HEK293 (cell line): ENCODE results near the gene ZC2HC1C.

ENCODE experiments used
- CTCF ChIA-PET: fragments of 350-600 bp; formaldehyde crosslinking; extraction: SDS; loops from one replicate; lab custom pipeline; 2021; ENCODE audit warnings: antibody characterized with exemption; lab: Yijun Ruan, JAX
- POLR2A ChIA-PET: fragments of 300-600 bp; formaldehyde crosslinking; extraction: SDS; loops from one replicate; lab custom pipeline; 2020; ENCODE audit warnings: antibody characterized with exemption, inconsistent platforms; lab: Yijun Ruan, JAX
- H3K27ac ChIP-seq: fragments of 200-500 bp; sonication (Bioruptor generic); 2 replicates; pipeline ENCODE4 v1.5.1; 2014; ENCODE audit warnings: low read depth, low read length, control low read depth, inconsistent platforms; ENCODE audit errors: extremely low read depth
- H3K36me3 ChIP-seq, 2 experiments: fragments of 200-500 bp in 1 of 2; sonication (Bioruptor generic) in 1 of 2; 1 replicate in 1 of 2; 2 replicates in 1 of 2; pipeline ENCODE4 v1.5.1; 2014 to 2017; ENCODE audit warnings: inconsistent platforms in 2 of 2, low read length in 2 of 2; ENCODE audit not compliant: control insufficient read depth in 2 of 2, insufficient read depth in 1 of 2
- H3K4me1 ChIP-seq: fragments of 200-500 bp; sonication (Bioruptor generic); 2 replicates; pipeline ENCODE4 v1.5.1; 2014; ENCODE audit warnings: mild to moderate bottlenecking, low read length, inconsistent platforms; ENCODE audit not compliant: control insufficient read depth, insufficient read depth
- H3K4me3 ChIP-seq: 2 replicates; pipeline ENCODE4 v1.5.1; 2011; ENCODE audit warnings: low read depth, mild to moderate bottlenecking, control low read depth, low read length, moderate library complexity
- H3K9me3 ChIP-seq: fragments of 200-500 bp; sonication (Bioruptor generic); 2 replicates; pipeline ENCODE4 v1.5.1; 2014; ENCODE audit warnings: low read depth, low read length, inconsistent platforms; ENCODE audit not compliant: control insufficient read depth, insufficient read depth
- FEZF1 ChIP-seq: fragments of 450-650 bp; formaldehyde crosslinking; IDR thresholded peaks from 2 replicates; pipeline ENCODE4 v1.5.1; 2016; ENCODE audit warnings: missing biosample characterization, missing genetic modification characterization
- PRDM1 ChIP-seq: fragments of 450-650 bp; formaldehyde crosslinking; IDR thresholded peaks from 2 replicates; pipeline ENCODE4; 2016; ENCODE audit warnings: missing biosample characterization, missing genetic modification characterization
- ZBTB17 ChIP-seq: fragments of 450-650 bp; formaldehyde crosslinking; IDR thresholded peaks from 2 replicates; pipeline ENCODE4 v1.5.1; 2016; ENCODE audit warnings: missing biosample characterization, missing genetic modification characterization
- ZFP37 ChIP-seq: fragments of 450-650 bp; formaldehyde crosslinking; IDR thresholded peaks from 2 replicates; pipeline ENCODE4 v1.5.1; 2016; ENCODE audit warnings: missing biosample characterization, missing genetic modification characterization
- ZNF138 ChIP-seq: fragments of 450-650 bp; formaldehyde crosslinking; IDR thresholded peaks from 2 replicates; pipeline ENCODE4 v1.5.1; 2016; ENCODE audit warnings: missing biosample characterization, missing genetic modification characterization, borderline replicate concordance
- ZNF169 ChIP-seq: fragments of 450-650 bp; formaldehyde crosslinking; IDR thresholded peaks from 2 replicates; pipeline ENCODE4 v1.5.1; 2016; ENCODE audit warnings: missing biosample characterization, missing genetic modification characterization
- ZNF248 ChIP-seq: fragments of 450-650 bp; formaldehyde crosslinking; IDR thresholded peaks from 2 replicates; pipeline ENCODE4 v1.5.1; 2017; ENCODE audit warnings: missing biosample characterization, missing genetic modification characterization
- ZNF266 ChIP-seq: fragments of 450-650 bp; formaldehyde crosslinking; IDR thresholded peaks from 2 replicates; pipeline ENCODE4 v1.5.1; 2016; ENCODE audit warnings: missing biosample characterization, missing genetic modification characterization, low read depth
- ZNF274 ChIP-seq, 2 experiments: fragments of 200-500 bp in 1 of 2; fragments of 450-650 bp in 1 of 2; sonication (Bioruptor generic) in 1 of 2; formaldehyde crosslinking in 1 of 2; IDR thresholded peaks; 2 replicates each; pipeline versions ENCODE4 v1.5.1 to v1.6.1; 2014 to 2016; ENCODE audit warnings: borderline replicate concordance in 1 of 2, inconsistent platforms in 1 of 2, low read length in 1 of 2, missing biosample characterization in 1 of 2, missing genetic modification characterization in 1 of 2
- ZNF280D ChIP-seq: fragments of 450-650 bp; formaldehyde crosslinking; IDR thresholded peaks from 2 replicates; pipeline ENCODE4 v1.5.1; 2016; ENCODE audit warnings: missing biosample characterization, missing genetic modification characterization
- ZNF324 ChIP-seq: fragments of 450-650 bp; formaldehyde crosslinking; IDR thresholded peaks from 2 replicates; pipeline ENCODE4 v1.5.1; 2016; ENCODE audit warnings: missing biosample characterization, missing genetic modification characterization
- ZNF335 ChIP-seq: fragments of 450-650 bp; formaldehyde crosslinking; conservative IDR thresholded peaks from 2 replicates; pipeline ENCODE4 v1.5.1; 2016; ENCODE audit warnings: missing biosample characterization, missing genetic modification characterization
- ZNF362 ChIP-seq: fragments of 450-650 bp; formaldehyde crosslinking; IDR thresholded peaks from 2 replicates; pipeline ENCODE4 v1.5.1; 2016; ENCODE audit warnings: missing biosample characterization, missing genetic modification characterization
- ZNF560 ChIP-seq: fragments of 450-650 bp; formaldehyde crosslinking; IDR thresholded peaks from 2 replicates; pipeline ENCODE4 v1.5.1; 2017; ENCODE audit warnings: missing biosample characterization, missing genetic modification characterization, borderline replicate concordance
- ZNF600 ChIP-seq: fragments of 450-650 bp; formaldehyde crosslinking; IDR thresholded peaks from 2 replicates; pipeline ENCODE4 v1.5.1; 2016; ENCODE audit warnings: missing biosample characterization, missing genetic modification characterization
- ZNF629 ChIP-seq: fragments of 450-650 bp; formaldehyde crosslinking; IDR thresholded peaks from 2 replicates; pipeline ENCODE4 v1.5.1; 2017; ENCODE audit warnings: missing biosample characterization, missing genetic modification characterization
- ZNF704 ChIP-seq: fragments of 450-650 bp; formaldehyde crosslinking; IDR thresholded peaks from 2 replicates; pipeline ENCODE4 v1.5.1; 2016; ENCODE audit warnings: missing biosample characterization, missing genetic modification characterization
- ZNF785 ChIP-seq: fragments of 450-650 bp; formaldehyde crosslinking; IDR thresholded peaks from 2 replicates; pipeline ENCODE4 v1.5.1; 2016; ENCODE audit warnings: missing biosample characterization, missing genetic modification characterization
- ZNF830 ChIP-seq: fragments of 450-650 bp; IDR thresholded peaks from 2 replicates; pipeline ENCODE4 v1.5.0; 2018; ENCODE audit warnings: missing biosample characterization, missing genetic modification characterization, low read depth, mild to moderate bottlenecking, moderate library complexity
- ZSCAN16 ChIP-seq: fragments of 450-650 bp; formaldehyde crosslinking; IDR thresholded peaks from 2 replicates; pipeline ENCODE4 v1.5.1; 2016; ENCODE audit warnings: missing biosample characterization, missing genetic modification characterization
- ZXDB ChIP-seq: fragments of 450-650 bp; formaldehyde crosslinking; IDR thresholded peaks from 2 replicates; pipeline ENCODE4 v1.5.1; 2016; ENCODE audit warnings: missing biosample characterization, missing genetic modification characterization

ZC2HC1C gene

GRCh38 chr14:75051556-75051899 is 17.9 kb upstream of the ZC2HC1C start:
- Histone ChIP-seq H3K4me3 (no peak overlapping the region; the same call in 1 of the 2 replicates), H3K36me3 (peaks cover 0 to 14% of the 10 kb centered on the region in 2 experiments; a peak in 2 of 3 replicates), H3K4me1 (no peaks in the 10 kb centered on the region), H3K27ac (no peak overlapping the region; the same call in 1 of the 2 replicates), H3K9me3 (no peaks in the 10 kb centered on the region)
- ChIA-PET POLR2A (interaction anchor here (1.1 kb wide), 2 partner anchors 12 to 18 kb away, joined by 3 to 4 read pairs; partner anchors contain the start of genes ACYP1 and ZC2HC1C), CTCF (interaction anchor here (1.2 kb wide), 1 partner anchor 12 kb away, joined by 3 read pairs; no protein-coding TSS in a partner anchor)
- TF ChIP-seq ZNF335 (tag by site-specific recombination), result peak; percentile 9
- peak; percentile 56; the same call in 1 of the 2 replicates for TF ChIP-seq ZNF362 (tag by site-specific recombination)
- 0 out of 2 replicates have a peak, but pooled peaks have one; percentile 13 for TF ChIP-seq ZNF324
- no peak for TF ChIP-seq ZNF830 (tag by site-specific recombination)
- TF ChIP-seq ZBTB17 (tag by site-specific recombination), result peak; percentile 36; the same call in 1 of the 2 replicates
- TF ChIP-seq ZNF600 (tag by site-specific recombination), result peak; percentile 56; the same call in 1 of the 2 replicates
- no peak for TF ChIP-seq ZNF266 (tag by site-specific recombination)
- TF ChIP-seq PRDM1 (tag by site-specific recombination), result peak; percentile 96

- no peak overlapping the region for H3K27ac ChIP-seq
- no peaks in the 10 kb centered on the region for H3K4me1 ChIP-seq
- H3K36me3 ChIP-seq, result peaks cover 0 to 14% of the 10 kb centered on the region in 2 experiments; a peak in 2 of 3 replicates
- POLR2A ChIA-PET, result interaction anchor here (1.0 kb wide), 1 partner anchor 16 kb away, joined by 3 read pairs; the partner anchor contains the start of gene ZC2HC1C
- TF ChIP-seq ZNF138 (no peak), FEZF1 (tag by site-specific recombination) (peak; percentile 54; the same call in 1 of the 2 replicates), ZNF248 (tag by site-specific recombination) (no peak)
- CTCF ChIA-PET, result interaction anchor here (0.5 to 0.6 kb wide), 2 partner anchors 29 to 34 kb away, joined by 3 read pairs; no protein-coding TSS in a partner anchor
- no peaks in the 10 kb centered on the region for H3K9me3 ChIP-seq
- no peak overlapping the region for H3K4me3 ChIP-seq
These were observed 15.8 kb upstream of the ZC2HC1C start for GRCh38 chr14:75053396-75054291.

GRCh38 chr14:75054421-75054820 is 15.0 kb upstream of the ZC2HC1C start:
- H3K27ac ChIP-seq, result no peak overlapping the region
- H3K4me3 ChIP-seq, result no peak overlapping the region
- ChIA-PET CTCF (no interaction called here), POLR2A (interaction anchor here (0.7 kb wide), 1 partner anchor 31 kb away, joined by 3 read pairs; no protein-coding TSS in a partner anchor)
- H3K9me3 ChIP-seq, result no peaks in the 10 kb centered on the region
- TF ChIP-seq ZNF629 (tag by site-specific recombination), result no peak
- TF ChIP-seq ZNF785 (tag by site-specific recombination), result no peak
- TF ChIP-seq ZNF704 (tag by site-specific recombination), result no peak
- TF ChIP-seq ZNF169 (tag by site-specific recombination), result no peak
- TF ChIP-seq ZSCAN16 (tag by site-specific recombination), result no peak
- no peak for TF ChIP-seq ZNF248 (tag by site-specific recombination)
- TF ChIP-seq ZFP37 (tag by site-specific recombination), result no peak
- no peak for TF ChIP-seq ZNF280D
- no peak for TF ChIP-seq ZNF324
- no peak for TF ChIP-seq ZXDB (tag by site-specific recombination)
- TF ChIP-seq ZNF274 (IDR thresholded peaks at IDR 0.05; ENCODE audit: low read length), result no peak
- no peak for TF ChIP-seq ZNF274 (tag by site-specific recombination; IDR thresholded peaks at IDR 0.05; ENCODE audit: borderline replicate concordance)
- no peak for TF ChIP-seq ZNF560 (tag by site-specific recombination)
- H3K4me1 ChIP-seq, result no peaks in the 10 kb centered on the region
- peaks cover 0 to 10% of the 10 kb centered on the region in 2 experiments; a peak in 2 of 3 replicates for H3K36me3 ChIP-seq
